Measurements from ENCODE around the gene CXCL11. TPM values are rescaled to one million over a fixed set of nuclear protein-coding genes. Genes with fewer than 3 reads are reported as not detected.

The CXCL11 gene
- polyA plus RNA-seq, 1 donor (not counting 4 experiments of a cell fraction or from before 2014, with no cell fraction given) = 0.93 TPM

- H3K9me3 ChIP-seq (ENCODE audit: control insufficient read depth, low read depth, low read length) = no peaks in the 10 kb centered on the region
- FAIRE-seq = peak; percentile 86
- H3K4me3 ChIP-seq (ENCODE audit: control insufficient read depth in 2 of 3, extremely low read depth in 1 of 3, insufficient read depth in 2 of 3, low read depth in 1 of 3, low read length in 3 of 3) = peak overlapping the region; percentile 6 to 36 (median 6)
- TF ChIP-seq EZH2 (IDR thresholded peaks at IDR 0.05; ENCODE audit: low read length) (no peak), CTCF (optimal IDR thresholded peaks at IDR 0.05 in 1 of 3, IDR thresholded peaks at IDR 0.05 in 1 of 3, conservative IDR thresholded peaks at IDR 0.05 in 1 of 3; ENCODE audit: extremely low read depth in 1 of 3, insufficient read depth in 2 of 3, low read length in 3 of 3) (no peak)
- no peak for DNase-seq (ENCODE audit: low read depth, low spot score)
- no peaks in the 10 kb centered on the region for H3K9me1 ChIP-seq (ENCODE audit: control insufficient read depth, extremely low read depth, insufficient read depth, low read length)
- no peaks in the 10 kb centered on the region for H4K20me1 ChIP-seq (ENCODE audit: control insufficient read depth, extremely low read depth, insufficient read depth, low read length)
- peaks cover 38% of the 10 kb centered on the region for H3K4me1 ChIP-seq (ENCODE audit: control insufficient read depth, extremely low read depth, insufficient read depth, low read length)
- H3K27me3 ChIP-seq (ENCODE audit: control insufficient read depth, extremely low read depth, insufficient read depth, low read length) = no peaks in the 10 kb centered on the region
- H3K36me3 ChIP-seq (ENCODE audit: control insufficient read depth in 2 of 2, extremely low read depth in 1 of 2, insufficient read depth in 2 of 2, low read length in 2 of 2) = no peaks in the 10 kb centered on the region
- H3K4me2 ChIP-seq (ENCODE audit: control insufficient read depth, extremely low read depth, insufficient read depth, low read depth, low read length) = peak overlapping the region; percentile 55
- dilution Hi-C loops (cut with MboI; ENCODE audit: extremely low pct_ligation_motif_present, low sequenced_read_pairs) = no loop called here
- H3K9ac ChIP-seq (ENCODE audit: control insufficient read depth, extremely low read depth, insufficient read depth, low read length) = peak overlapping the region; percentile 18
- peak overlapping the region; percentile 67 for H3K27ac ChIP-seq (ENCODE audit: control insufficient read depth, insufficient read depth, low read length)
- no peaks in the 10 kb centered on the region for H3K79me2 ChIP-seq (ENCODE audit: control insufficient read depth, insufficient read depth, low read length)
- peak overlapping the region; percentile 78 for H2AFZ ChIP-seq (ENCODE audit: control insufficient read depth, low read length)
Measured at GRCh38 chr4:76011700-76012387, 24.0 kb downstream of the CXCL11 start.

GRCh38 chr4:76011018-76011670 lies 24.7 kb downstream of the CXCL11 start:
- H3K27ac ChIP-seq (ENCODE audit: control insufficient read depth, insufficient read depth, low read length) = peak overlapping the region; percentile 67
- no peaks in the 10 kb centered on the region for H3K79me2 ChIP-seq (ENCODE audit: control insufficient read depth, insufficient read depth, low read length)
- no peaks in the 10 kb centered on the region for H3K36me3 ChIP-seq (ENCODE audit: control insufficient read depth in 2 of 2, extremely low read depth in 1 of 2, insufficient read depth in 2 of 2, low read length in 2 of 2)
- H2AFZ ChIP-seq (ENCODE audit: control insufficient read depth, low read length) = peak overlapping the region; percentile 78
- FAIRE-seq (no peak), DNase-seq (ENCODE audit: low read depth, low spot score) (no peak)
- no peak overlapping the region for H3K4me3 ChIP-seq (ENCODE audit: control insufficient read depth in 2 of 3, extremely low read depth in 1 of 3, insufficient read depth in 2 of 3, low read depth in 1 of 3, low read length in 3 of 3)
- no peaks in the 10 kb centered on the region for H3K27me3 ChIP-seq (ENCODE audit: control insufficient read depth, extremely low read depth, insufficient read depth, low read length)
- peaks cover 31% of the 10 kb centered on the region for H3K4me1 ChIP-seq (ENCODE audit: control insufficient read depth, extremely low read depth, insufficient read depth, low read length)
- H3K9me3 ChIP-seq (ENCODE audit: control insufficient read depth, low read depth, low read length) = no peaks in the 10 kb centered on the region
- no peaks in the 10 kb centered on the region for H4K20me1 ChIP-seq (ENCODE audit: control insufficient read depth, extremely low read depth, insufficient read depth, low read length)
- dilution Hi-C loops (cut with MboI; ENCODE audit: extremely low pct_ligation_motif_present, low sequenced_read_pairs) = no loop called here
- no peak for TF ChIP-seq EZH2 (IDR thresholded peaks at IDR 0.05; ENCODE audit: low read length)
- TF ChIP-seq CTCF (optimal IDR thresholded peaks at IDR 0.05 in 1 of 3, IDR thresholded peaks at IDR 0.05 in 1 of 3, conservative IDR thresholded peaks at IDR 0.05 in 1 of 3; ENCODE audit: extremely low read depth in 1 of 3, insufficient read depth in 2 of 3, low read length in 3 of 3) = no peak
- no peaks in the 10 kb centered on the region for H3K9me1 ChIP-seq (ENCODE audit: control insufficient read depth, extremely low read depth, insufficient read depth, low read length)
- peak overlapping the region; percentile 55 for H3K4me2 ChIP-seq (ENCODE audit: control insufficient read depth, extremely low read depth, insufficient read depth, low read depth, low read length)
- H3K9ac ChIP-seq (ENCODE audit: control insufficient read depth, extremely low read depth, insufficient read depth, low read length) = no peak overlapping the region

Data from keratinocyte (primary cell).